GM12801 (cell line): ENCODE data around the gene FLNB.

Experiments used
- CTCF ChIP-seq: IDR thresholded peaks from one replicate; pipeline ENCODE4 v1.5.1; 2011; ENCODE audit warnings: control low read depth; ENCODE audit not compliant: insufficient read length; ENCODE audit errors: extremely low read depth

Gene FLNB

GRCh38 chr3:58037141-58037910 is 29.1 kb downstream of the FLNB start:
- no peak for TF ChIP-seq CTCF

- no peak for TF ChIP-seq CTCF
Measured at GRCh38 chr3:58038675-58039292, 30.6 kb downstream of the FLNB start.

- TF ChIP-seq CTCF = no peak
Measured at GRCh38 chr3:58039601-58040000, 31.4 kb downstream of the FLNB start.

GRCh38 chr3:58041182-58041825 is 33.1 kb downstream of the FLNB start:
- TF ChIP-seq CTCF = no peak

GRCh38 chr3:58041826-58042324 is 33.7 kb downstream of the FLNB start:
- TF ChIP-seq CTCF = no peak

- TF ChIP-seq CTCF = no peak
Measured at GRCh38 chr3:58042947-58043707, 34.9 kb downstream of the FLNB start.

GRCh38 chr3:58043933-58044332 is 35.7 kb downstream of the FLNB start:
- no peak for TF ChIP-seq CTCF
